Activated T-cell treated with anti-CD3 and anti-CD28 coated beads, Interleukin-2, amount 50 U/mL, for 24 hours (primary cell): Measurements from ENCODE around the gene MAPRE3.

Experiments
- DNase-seq: peaks from one replicate; pipeline ENCODE4 v3.0.0-alpha.2; 2020
- H3K27ac Mint-ChIP-seq: 2 replicates; pipeline ENCODE4 v1.8.0; 2020; ENCODE audit warnings: mild to moderate bottlenecking, mixed read lengths
- H3K27me3 Mint-ChIP-seq: 2 replicates; pipeline ENCODE4 v1.8.0; 2020; ENCODE audit warnings: mixed read lengths
- H3K36me3 Mint-ChIP-seq: 2 replicates; pipeline ENCODE4 v1.8.0; 2020; ENCODE audit warnings: low read depth, mixed read lengths
- H3K4me1 Mint-ChIP-seq: 2 replicates; pipeline ENCODE4 v1.8.0; 2020; ENCODE audit warnings: low read depth, mixed read lengths
- H3K4me3 Mint-ChIP-seq: 2 replicates; pipeline ENCODE4 v1.8.0; 2020; ENCODE audit warnings: mild to moderate bottlenecking, moderate library complexity, mixed read lengths
- H3K9me3 Mint-ChIP-seq: 2 replicates; pipeline ENCODE4 v1.8.0; 2020; ENCODE audit warnings: mixed read lengths

MAPRE3 gene

GRCh38 chr2:26969077-26969844 lies 1.2 kb upstream of the MAPRE3 start:
- Mint-ChIP-seq H3K36me3 (no peaks in the 10 kb centered on the region), H3K9me3 (no peaks in the 10 kb centered on the region), H3K27me3 (peaks cover 19% of the 10 kb centered on the region), H3K4me3 (peak overlapping the region; percentile 76), H3K27ac (no peak overlapping the region), H3K4me1 (peaks cover 22% of the 10 kb centered on the region)
- no peak for DNase-seq

GRCh38 chr2:26970928-26971627 lies 641 bp downstream of the MAPRE3 start:
- Mint-ChIP-seq H3K9me3 (no peaks in the 10 kb centered on the region), H3K27me3 (peaks cover 15% of the 10 kb centered on the region), H3K36me3 (no peaks in the 10 kb centered on the region), H3K4me3 (peak overlapping the region; percentile 74), H3K27ac (peak overlapping the region; percentile 20), H3K4me1 (peaks cover 22% of the 10 kb centered on the region)
- DNase-seq = peak; percentile 44

GRCh38 chr2:26971911-26972786 lies 1.7 kb downstream of the MAPRE3 start:
- no peak for DNase-seq
- H3K4me3 Mint-ChIP-seq = peak overlapping the region; percentile 74
- H3K4me1 Mint-ChIP-seq = peaks cover 22% of the 10 kb centered on the region
- H3K36me3 Mint-ChIP-seq = no peaks in the 10 kb centered on the region
- H3K27ac Mint-ChIP-seq = no peak overlapping the region
- peaks cover 15% of the 10 kb centered on the region for H3K27me3 Mint-ChIP-seq
- H3K9me3 Mint-ChIP-seq = no peaks in the 10 kb centered on the region

- DNase-seq = no peak
- H3K27ac Mint-ChIP-seq = no peak overlapping the region
Observed at GRCh38 chr2:26974352-26974751, 3.9 kb downstream of the MAPRE3 start.

GRCh38 chr2:26975102-26975501 lies 4.7 kb downstream of the MAPRE3 start:
- H3K27me3 Mint-ChIP-seq = no peaks in the 10 kb centered on the region
- H3K4me3 Mint-ChIP-seq = no peak overlapping the region
- H3K36me3 Mint-ChIP-seq = no peaks in the 10 kb centered on the region
- DNase-seq = no peak
- no peak overlapping the region for H3K27ac Mint-ChIP-seq
- no peaks in the 10 kb centered on the region for H3K9me3 Mint-ChIP-seq
- H3K4me1 Mint-ChIP-seq = peaks cover 12% of the 10 kb centered on the region

More at GRCh38 chr2:26974352-26974751, 3.9 kb downstream of the MAPRE3 start:
- no peaks in the 10 kb centered on the region for H3K9me3 Mint-ChIP-seq
- no peak overlapping the region for H3K4me3 Mint-ChIP-seq
- H3K36me3 Mint-ChIP-seq = no peaks in the 10 kb centered on the region
- H3K4me1 Mint-ChIP-seq = peaks cover 17% of the 10 kb centered on the region
- H3K27me3 Mint-ChIP-seq = peaks cover 3% of the 10 kb centered on the region

GRCh38 chr2:26975656-26976055 lies 5.2 kb downstream of the MAPRE3 start:
- H3K4me3 Mint-ChIP-seq = no peak overlapping the region
- H3K9me3 Mint-ChIP-seq = no peaks in the 10 kb centered on the region
- H3K27ac Mint-ChIP-seq = no peak overlapping the region
- no peak for DNase-seq
- H3K36me3 Mint-ChIP-seq = no peaks in the 10 kb centered on the region
- no peaks in the 10 kb centered on the region for H3K27me3 Mint-ChIP-seq
- H3K4me1 Mint-ChIP-seq = peaks cover 10% of the 10 kb centered on the region

GRCh38 chr2:26976237-26976636 lies 5.8 kb downstream of the MAPRE3 start:
- Mint-ChIP-seq H3K36me3 (no peaks in the 10 kb centered on the region), H3K9me3 (no peaks in the 10 kb centered on the region), H3K27me3 (no peaks in the 10 kb centered on the region), H3K27ac (no peak overlapping the region), H3K4me3 (no peak overlapping the region), H3K4me1 (peaks cover 6% of the 10 kb centered on the region)
- no peak for DNase-seq

GRCh38 chr2:26977012-26977411 lies 6.6 kb downstream of the MAPRE3 start:
- Mint-ChIP-seq H3K27ac (no peak overlapping the region), H3K4me1 (no peaks in the 10 kb centered on the region), H3K36me3 (no peaks in the 10 kb centered on the region), H3K4me3 (no peak overlapping the region), H3K27me3 (no peaks in the 10 kb centered on the region), H3K9me3 (no peaks in the 10 kb centered on the region)
- no peak for DNase-seq

GRCh38 chr2:26978061-26978596 lies 7.7 kb downstream of the MAPRE3 start:
- no peak for DNase-seq
- Mint-ChIP-seq H3K4me3 (no peak overlapping the region), H3K27ac (no peak overlapping the region), H3K9me3 (no peaks in the 10 kb centered on the region), H3K27me3 (no peaks in the 10 kb centered on the region), H3K36me3 (no peaks in the 10 kb centered on the region), H3K4me1 (no peaks in the 10 kb centered on the region)

GRCh38 chr2:26979741-26980140 lies 9.3 kb downstream of the MAPRE3 start:
- H3K27ac Mint-ChIP-seq = no peak overlapping the region
- no peaks in the 10 kb centered on the region for H3K27me3 Mint-ChIP-seq
- no peak overlapping the region for H3K4me3 Mint-ChIP-seq
- no peaks in the 10 kb centered on the region for H3K9me3 Mint-ChIP-seq
- no peak for DNase-seq
- no peaks in the 10 kb centered on the region for H3K4me1 Mint-ChIP-seq
- H3K36me3 Mint-ChIP-seq = no peaks in the 10 kb centered on the region

GRCh38 chr2:26980971-26981370 lies 10.5 kb downstream of the MAPRE3 start:
- Mint-ChIP-seq H3K27me3 (no peaks in the 10 kb centered on the region), H3K9me3 (no peaks in the 10 kb centered on the region), H3K4me1 (no peaks in the 10 kb centered on the region), H3K36me3 (no peaks in the 10 kb centered on the region), H3K4me3 (no peak overlapping the region), H3K27ac (no peak overlapping the region)
- DNase-seq = no peak

- no peak for DNase-seq
- Mint-ChIP-seq H3K36me3 (no peaks in the 10 kb centered on the region), H3K4me3 (no peak overlapping the region), H3K27ac (no peak overlapping the region), H3K9me3 (no peaks in the 10 kb centered on the region), H3K4me1 (no peaks in the 10 kb centered on the region), H3K27me3 (no peaks in the 10 kb centered on the region)
Observed at GRCh38 chr2:26982102-26982742, 11.8 kb downstream of the MAPRE3 start.

- Mint-ChIP-seq H3K27me3 (no peaks in the 10 kb centered on the region), H3K4me1 (no peaks in the 10 kb centered on the region), H3K27ac (no peak overlapping the region), H3K36me3 (no peaks in the 10 kb centered on the region), H3K9me3 (no peaks in the 10 kb centered on the region), H3K4me3 (no peak overlapping the region)
- no peak for DNase-seq
Observed at GRCh38 chr2:26983746-26984145, 13.3 kb downstream of the MAPRE3 start.

GRCh38 chr2:26985807-26986206 lies 15.4 kb downstream of the MAPRE3 start:
- Mint-ChIP-seq H3K36me3 (no peaks in the 10 kb centered on the region), H3K27me3 (no peaks in the 10 kb centered on the region), H3K9me3 (no peaks in the 10 kb centered on the region), H3K4me3 (no peak overlapping the region), H3K4me1 (no peaks in the 10 kb centered on the region), H3K27ac (no peak overlapping the region)
- DNase-seq = no peak
